ENCODE results near the gene CACFD1. TPM values are rescaled to one million over a fixed set of nuclear protein-coding genes. Genes with fewer than 3 reads are reported as not detected.

Gene CACFD1
- total RNA-seq, result 1 to 10 TPM; 2.5 to 5.3 (median 3.4) TPM

DNA sequence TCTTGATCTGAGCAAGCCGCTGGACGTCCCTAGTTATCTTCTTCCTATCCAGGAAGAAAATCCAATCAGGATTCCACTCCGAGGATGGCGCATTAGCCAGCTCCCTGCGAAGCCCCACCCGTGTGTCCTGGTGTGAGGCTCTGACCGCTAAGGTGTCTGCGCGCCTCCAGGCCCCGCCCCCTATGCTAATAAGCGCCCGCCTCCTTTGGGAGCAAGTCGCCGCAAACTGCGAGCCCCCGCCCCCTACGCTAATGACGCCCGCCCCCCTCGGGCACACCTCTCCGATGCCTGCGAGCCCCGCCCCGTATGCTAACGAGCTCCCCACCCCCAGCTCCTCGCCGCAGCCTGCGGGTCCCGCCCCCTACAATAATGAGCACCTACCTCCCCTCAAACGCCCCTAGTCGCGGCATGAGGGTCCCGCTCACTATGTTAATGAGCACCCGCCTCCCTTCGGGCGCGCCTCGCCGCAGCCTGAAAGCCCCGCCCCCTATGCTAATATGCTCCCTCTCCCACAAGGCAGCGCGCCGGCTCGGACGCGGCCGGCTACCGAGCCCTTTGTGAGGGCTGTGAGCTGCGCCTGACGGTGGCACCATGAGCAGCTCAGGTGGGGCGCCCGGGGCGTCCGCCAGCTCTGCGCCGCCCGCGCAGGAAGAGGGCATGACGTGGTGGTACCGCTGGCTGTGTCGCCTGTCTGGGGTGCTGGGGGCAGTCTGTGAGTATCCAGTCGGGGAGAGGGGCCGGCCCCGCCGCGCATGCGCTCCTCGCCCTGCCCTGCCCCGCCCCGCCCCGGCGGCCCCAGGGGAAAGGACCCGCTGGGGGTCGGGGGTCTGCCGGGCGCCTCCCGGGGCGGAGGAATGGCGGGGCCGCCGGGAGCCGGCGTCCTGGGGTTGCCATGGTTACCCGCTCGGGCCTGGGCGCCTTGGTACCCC lies at the start of gene CACFD1:
Gene CACFD1, plus strand, starts transcription at position 503 of the 929 bp plus-strand sequence. Its CDS starts 89 bp downstream, at position 592.
- TF ChIP-seq, protein P1, sequence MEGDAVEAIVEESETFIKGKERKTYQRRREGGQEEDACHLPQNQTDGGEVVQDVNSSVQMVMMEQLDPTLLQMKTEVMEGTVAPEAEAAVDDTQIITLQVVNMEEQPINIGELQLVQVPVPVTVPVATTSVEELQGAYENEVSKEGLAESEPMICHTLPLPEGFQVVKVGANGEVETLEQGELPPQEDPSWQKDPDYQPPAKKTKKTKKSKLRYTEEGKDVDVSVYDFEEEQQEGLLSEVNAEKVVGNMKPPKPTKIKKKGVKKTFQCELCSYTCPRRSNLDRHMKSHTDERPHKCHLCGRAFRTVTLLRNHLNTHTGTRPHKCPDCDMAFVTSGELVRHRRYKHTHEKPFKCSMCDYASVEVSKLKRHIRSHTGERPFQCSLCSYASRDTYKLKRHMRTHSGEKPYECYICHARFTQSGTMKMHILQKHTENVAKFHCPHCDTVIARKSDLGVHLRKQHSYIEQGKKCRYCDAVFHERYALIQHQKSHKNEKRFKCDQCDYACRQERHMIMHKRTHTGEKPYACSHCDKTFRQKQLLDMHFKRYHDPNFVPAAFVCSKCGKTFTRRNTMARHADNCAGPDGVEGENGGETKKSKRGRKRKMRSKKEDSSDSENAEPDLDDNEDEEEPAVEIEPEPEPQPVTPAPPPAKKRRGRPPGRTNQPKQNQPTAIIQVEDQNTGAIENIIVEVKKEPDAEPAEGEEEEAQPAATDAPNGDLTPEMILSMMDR (IDR thresholded peaks at IDR 0.05; ENCODE audit: low read depth), result no peak

- TF ChIP-seq, protein P1 (IDR thresholded peaks at IDR 0.05; ENCODE audit: low read depth), result no peak
These were observed 44.6 kb upstream of the CACFD1 start for GRCh38 chr9:133415170-133415569.

DNA sequence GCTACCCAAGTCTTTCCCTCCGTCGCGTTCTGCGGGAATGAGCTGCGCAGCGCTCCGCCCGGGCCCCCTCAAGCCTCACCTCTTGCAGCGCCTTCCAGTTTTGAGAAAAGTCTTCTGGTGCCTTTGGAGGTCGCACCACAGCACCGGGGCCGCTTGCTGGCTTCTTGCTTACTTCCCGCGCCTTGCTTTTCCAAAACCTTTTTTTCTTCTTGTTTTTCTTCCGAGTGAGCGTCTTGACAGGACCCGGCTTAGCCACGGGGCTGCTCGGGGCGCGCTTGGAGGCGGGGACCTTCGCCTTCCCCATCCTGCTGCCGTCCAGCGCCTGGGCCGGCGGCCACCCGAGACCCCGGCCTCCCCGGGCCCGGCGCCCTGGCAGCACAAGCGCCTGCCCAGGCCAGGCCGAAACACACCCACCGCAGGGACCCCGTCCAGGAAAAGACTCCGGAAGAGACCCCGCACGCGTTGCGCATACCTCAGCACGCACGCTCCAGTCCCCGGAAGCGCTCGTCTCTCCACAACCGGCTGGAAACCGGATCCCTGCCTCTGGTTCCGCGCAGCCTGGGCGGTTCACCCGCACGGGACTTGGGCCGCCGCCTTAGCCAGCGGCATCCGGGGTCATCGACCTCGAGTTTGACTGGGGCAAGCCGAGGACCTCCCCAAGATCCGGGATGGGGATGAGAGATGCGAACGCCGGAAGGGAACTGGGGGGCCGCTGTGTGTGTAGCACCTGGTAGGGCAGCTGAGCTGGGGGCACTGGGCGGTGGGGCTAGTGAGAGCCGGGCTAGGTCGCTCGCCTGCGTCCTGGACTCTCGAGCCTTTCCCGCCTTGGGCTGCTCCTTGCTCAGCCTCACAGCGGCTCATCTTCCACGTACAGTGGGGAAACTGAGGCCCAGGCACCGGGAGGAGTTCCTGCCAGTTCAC lies 42.0 kb upstream of the CACFD1 start, which contains the start of gene REXO4:
Gene REXO4, minus strand, starts transcription at position 470 of the 921 bp plus-strand sequence. Its CDS starts 166 bp downstream, at position 304.
- TF ChIP-seq, protein P1 (IDR thresholded peaks at IDR 0.05; ENCODE audit: low read depth), result no peak

DNA sequence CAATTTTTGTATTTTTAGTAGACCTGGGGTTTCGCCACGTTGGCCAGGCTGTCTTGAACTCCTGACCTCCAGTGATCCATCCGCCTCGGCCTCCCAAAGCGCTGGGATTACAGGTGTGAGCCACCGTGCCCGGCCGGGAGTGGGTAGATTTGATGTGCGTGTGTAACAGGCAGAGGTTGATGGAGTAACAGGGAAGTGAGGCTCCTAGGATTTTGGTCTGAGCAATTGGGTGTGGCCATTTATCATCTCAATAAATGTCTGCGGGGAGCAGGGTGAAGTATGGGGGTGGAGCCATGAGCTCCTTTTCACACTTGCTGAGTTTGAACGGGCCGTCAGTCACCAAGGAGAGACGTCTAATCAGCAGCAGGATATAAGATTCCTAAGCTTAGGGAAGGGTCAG lies 40.8 kb upstream of the CACFD1 start:
- TF ChIP-seq, protein P1 (IDR thresholded peaks at IDR 0.05; ENCODE audit: low read depth), result no peak

GRCh38 chr9:133420392-133420827 lies 39.4 kb upstream of the CACFD1 start:
- TF ChIP-seq, protein P1 (IDR thresholded peaks at IDR 0.05; ENCODE audit: low read depth), result no peak

DNA sequence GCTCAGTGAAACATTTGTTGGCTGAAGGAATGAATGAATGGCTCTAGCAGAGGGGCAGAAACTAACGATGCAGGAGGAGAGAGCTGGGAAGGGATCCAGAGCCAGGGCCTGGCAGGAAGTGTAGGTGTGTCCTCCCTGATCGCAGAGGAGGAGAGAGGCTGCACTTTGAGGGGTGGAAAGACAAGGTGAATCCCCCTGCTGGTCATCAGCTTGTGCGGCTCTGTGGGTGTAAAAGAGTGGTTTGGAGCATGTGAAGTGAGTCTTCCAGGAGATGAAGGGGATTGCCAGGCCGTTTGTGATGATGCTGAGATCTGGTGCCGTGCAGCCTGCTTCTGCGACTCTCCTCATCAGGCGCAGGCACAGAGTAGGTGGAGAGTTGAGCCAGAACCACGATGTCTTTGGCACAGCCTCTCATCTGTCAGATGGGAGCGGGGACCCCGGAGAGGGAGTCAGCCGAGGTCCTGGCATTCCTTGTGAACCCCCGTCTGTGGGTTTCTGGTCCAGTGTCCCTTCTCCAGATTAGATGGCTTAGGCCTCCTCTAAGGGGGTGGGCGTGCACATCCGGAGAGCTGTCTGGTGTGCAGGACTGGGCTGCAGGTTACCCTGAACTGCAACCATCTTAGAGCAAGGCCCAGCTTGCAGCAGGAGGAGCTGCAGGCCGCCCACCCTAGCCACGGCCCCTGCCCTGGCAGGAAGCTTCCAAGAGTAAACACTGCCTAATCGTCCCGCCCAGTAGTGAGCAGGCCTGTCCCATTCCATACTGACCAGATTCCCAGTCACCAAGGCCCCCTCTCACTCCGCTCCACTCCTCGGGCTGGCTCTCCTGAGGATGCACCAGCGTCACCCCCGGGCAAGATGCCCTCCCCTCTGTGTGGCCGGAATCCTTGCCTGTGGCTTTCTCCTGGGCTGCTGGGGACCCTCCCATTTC lies 37.9 kb upstream of the CACFD1 start, which contains the start of gene ADAMTS13:
Gene ADAMTS13, plus strand, starts transcription at position 753 of the 928 bp plus-strand sequence. Its CDS starts 77 bp downstream, at position 830.
- TF ChIP-seq, protein P1 (IDR thresholded peaks at IDR 0.05; ENCODE audit: low read depth), result no peak
